Measurements from ENCODE around the gene MMAA. TPM values are rescaled to one million over a fixed set of nuclear protein-coding genes. Genes with fewer than 3 reads are reported as not detected.

The MMAA gene
- total and polyA plus RNA-seq, 2 experiments from 2014 or later = 4.9 to 5.9 TPM

DNA sequence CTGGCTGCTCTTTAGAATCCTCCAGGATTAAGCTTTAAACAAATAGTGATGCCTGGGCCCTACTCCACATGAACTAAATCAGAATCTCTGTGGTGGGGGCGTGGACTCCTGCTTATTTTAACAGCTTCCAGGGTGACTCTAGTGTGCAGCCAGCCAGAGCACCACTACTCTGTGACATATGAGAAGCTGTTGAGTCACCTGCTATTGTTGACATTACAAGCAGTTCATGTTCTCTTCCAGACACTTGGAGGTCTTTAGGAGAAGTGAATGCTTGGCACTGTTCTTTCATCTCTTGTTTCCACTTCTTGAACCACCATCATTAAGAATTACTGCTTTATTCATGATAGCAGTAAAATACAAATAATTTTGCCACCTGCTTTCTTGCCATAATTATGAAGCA, 60.3 kb downstream of the MMAA start:
- no peak overlapping the region for H3K27ac Mint-ChIP-seq
- Histone ChIP-seq H3K27ac (ENCODE audit: low read depth) (no peak overlapping the region), H3K4me1 (ENCODE audit: insufficient read depth) (no peaks in the 10 kb centered on the region), H3K4me3 (no peak overlapping the region), H2AFZ (no peak overlapping the region), H3K4me2 (no peak overlapping the region), H3K79me2 (replicated peaks; ENCODE audit: insufficient read depth) (no peaks in the 10 kb centered on the region), H4K20me1 (replicated peaks; ENCODE audit: insufficient read depth) (no peaks in the 10 kb centered on the region), H3F3A (replicated peaks; ENCODE audit: low read depth) (no peaks in the 10 kb centered on the region), H3K9me2 (ENCODE audit: insufficient read depth) (no peaks in the 10 kb centered on the region), H3K27me3 (ENCODE audit: insufficient read depth) (no peaks in the 10 kb centered on the region), H3K36me3 (ENCODE audit: insufficient read depth) (no peaks in the 10 kb centered on the region)
- H3K36me3 Mint-ChIP-seq (ENCODE audit: low read depth) = peaks cover 16% of the 10 kb centered on the region; the same call in 2 of the 3 replicates
- H3K4me3 Mint-ChIP-seq = no peak overlapping the region
- H3K9me3 Mint-ChIP-seq = peaks cover 27% of the 10 kb centered on the region
- peaks cover 4% of the 10 kb centered on the region; the same call in 2 of the 3 replicates for H3K4me1 Mint-ChIP-seq
- ATAC-seq (no peak), DNase-seq (ENCODE audit: low spot score) (no peak)
- H3K27me3 Mint-ChIP-seq (ENCODE audit: insufficient read depth, low read depth, poor library complexity) = peaks cover 3% of the 10 kb centered on the region
- TF ChIP-seq STAT1 (IDR thresholded peaks at IDR 0.05; ENCODE audit: unreplicated experiment) = no peak
- TF ChIP-seq EZH2 (IDR thresholded peaks at IDR 0.05; ENCODE audit: low read depth, unreplicated experiment) = no peak
- TF ChIP-seq, protein P1, sequence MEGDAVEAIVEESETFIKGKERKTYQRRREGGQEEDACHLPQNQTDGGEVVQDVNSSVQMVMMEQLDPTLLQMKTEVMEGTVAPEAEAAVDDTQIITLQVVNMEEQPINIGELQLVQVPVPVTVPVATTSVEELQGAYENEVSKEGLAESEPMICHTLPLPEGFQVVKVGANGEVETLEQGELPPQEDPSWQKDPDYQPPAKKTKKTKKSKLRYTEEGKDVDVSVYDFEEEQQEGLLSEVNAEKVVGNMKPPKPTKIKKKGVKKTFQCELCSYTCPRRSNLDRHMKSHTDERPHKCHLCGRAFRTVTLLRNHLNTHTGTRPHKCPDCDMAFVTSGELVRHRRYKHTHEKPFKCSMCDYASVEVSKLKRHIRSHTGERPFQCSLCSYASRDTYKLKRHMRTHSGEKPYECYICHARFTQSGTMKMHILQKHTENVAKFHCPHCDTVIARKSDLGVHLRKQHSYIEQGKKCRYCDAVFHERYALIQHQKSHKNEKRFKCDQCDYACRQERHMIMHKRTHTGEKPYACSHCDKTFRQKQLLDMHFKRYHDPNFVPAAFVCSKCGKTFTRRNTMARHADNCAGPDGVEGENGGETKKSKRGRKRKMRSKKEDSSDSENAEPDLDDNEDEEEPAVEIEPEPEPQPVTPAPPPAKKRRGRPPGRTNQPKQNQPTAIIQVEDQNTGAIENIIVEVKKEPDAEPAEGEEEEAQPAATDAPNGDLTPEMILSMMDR (conservative IDR thresholded peaks at IDR 0.05; ENCODE audit: low read depth in 2 of 2) = no peak
- TF ChIP-seq, protein P2, sequence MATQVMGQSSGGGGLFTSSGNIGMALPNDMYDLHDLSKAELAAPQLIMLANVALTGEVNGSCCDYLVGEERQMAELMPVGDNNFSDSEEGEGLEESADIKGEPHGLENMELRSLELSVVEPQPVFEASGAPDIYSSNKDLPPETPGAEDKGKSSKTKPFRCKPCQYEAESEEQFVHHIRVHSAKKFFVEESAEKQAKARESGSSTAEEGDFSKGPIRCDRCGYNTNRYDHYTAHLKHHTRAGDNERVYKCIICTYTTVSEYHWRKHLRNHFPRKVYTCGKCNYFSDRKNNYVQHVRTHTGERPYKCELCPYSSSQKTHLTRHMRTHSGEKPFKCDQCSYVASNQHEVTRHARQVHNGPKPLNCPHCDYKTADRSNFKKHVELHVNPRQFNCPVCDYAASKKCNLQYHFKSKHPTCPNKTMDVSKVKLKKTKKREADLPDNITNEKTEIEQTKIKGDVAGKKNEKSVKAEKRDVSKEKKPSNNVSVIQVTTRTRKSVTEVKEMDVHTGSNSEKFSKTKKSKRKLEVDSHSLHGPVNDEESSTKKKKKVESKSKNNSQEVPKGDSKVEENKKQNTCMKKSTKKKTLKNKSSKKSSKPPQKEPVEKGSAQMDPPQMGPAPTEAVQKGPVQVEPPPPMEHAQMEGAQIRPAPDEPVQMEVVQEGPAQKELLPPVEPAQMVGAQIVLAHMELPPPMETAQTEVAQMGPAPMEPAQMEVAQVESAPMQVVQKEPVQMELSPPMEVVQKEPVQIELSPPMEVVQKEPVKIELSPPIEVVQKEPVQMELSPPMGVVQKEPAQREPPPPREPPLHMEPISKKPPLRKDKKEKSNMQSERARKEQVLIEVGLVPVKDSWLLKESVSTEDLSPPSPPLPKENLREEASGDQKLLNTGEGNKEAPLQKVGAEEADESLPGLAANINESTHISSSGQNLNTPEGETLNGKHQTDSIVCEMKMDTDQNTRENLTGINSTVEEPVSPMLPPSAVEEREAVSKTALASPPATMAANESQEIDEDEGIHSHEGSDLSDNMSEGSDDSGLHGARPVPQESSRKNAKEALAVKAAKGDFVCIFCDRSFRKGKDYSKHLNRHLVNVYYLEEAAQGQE (IDR thresholded peaks at IDR 0.05; ENCODE audit: unreplicated experiment) = no peak
- no peak for TF ChIP-seq EZH2phosphoT487 (IDR thresholded peaks at IDR 0.05; ENCODE audit: unreplicated experiment)
- no peak for TF ChIP-seq JUNB (IDR thresholded peaks at IDR 0.05; ENCODE audit: unreplicated experiment)
- no peak for TF ChIP-seq ZNF331 (CRISPR knock-in tag; IDR thresholded peaks at IDR 0.05; ENCODE audit: low read depth)
- no peak for TF ChIP-seq CREB1 (CRISPR knock-in tag; IDR thresholded peaks at IDR 0.05; ENCODE audit: low read depth)
- TF ChIP-seq NANOG (IDR thresholded peaks at IDR 0.05; ENCODE audit: borderline replicate concordance) = no peak
- TF ChIP-seq, protein P3, sequence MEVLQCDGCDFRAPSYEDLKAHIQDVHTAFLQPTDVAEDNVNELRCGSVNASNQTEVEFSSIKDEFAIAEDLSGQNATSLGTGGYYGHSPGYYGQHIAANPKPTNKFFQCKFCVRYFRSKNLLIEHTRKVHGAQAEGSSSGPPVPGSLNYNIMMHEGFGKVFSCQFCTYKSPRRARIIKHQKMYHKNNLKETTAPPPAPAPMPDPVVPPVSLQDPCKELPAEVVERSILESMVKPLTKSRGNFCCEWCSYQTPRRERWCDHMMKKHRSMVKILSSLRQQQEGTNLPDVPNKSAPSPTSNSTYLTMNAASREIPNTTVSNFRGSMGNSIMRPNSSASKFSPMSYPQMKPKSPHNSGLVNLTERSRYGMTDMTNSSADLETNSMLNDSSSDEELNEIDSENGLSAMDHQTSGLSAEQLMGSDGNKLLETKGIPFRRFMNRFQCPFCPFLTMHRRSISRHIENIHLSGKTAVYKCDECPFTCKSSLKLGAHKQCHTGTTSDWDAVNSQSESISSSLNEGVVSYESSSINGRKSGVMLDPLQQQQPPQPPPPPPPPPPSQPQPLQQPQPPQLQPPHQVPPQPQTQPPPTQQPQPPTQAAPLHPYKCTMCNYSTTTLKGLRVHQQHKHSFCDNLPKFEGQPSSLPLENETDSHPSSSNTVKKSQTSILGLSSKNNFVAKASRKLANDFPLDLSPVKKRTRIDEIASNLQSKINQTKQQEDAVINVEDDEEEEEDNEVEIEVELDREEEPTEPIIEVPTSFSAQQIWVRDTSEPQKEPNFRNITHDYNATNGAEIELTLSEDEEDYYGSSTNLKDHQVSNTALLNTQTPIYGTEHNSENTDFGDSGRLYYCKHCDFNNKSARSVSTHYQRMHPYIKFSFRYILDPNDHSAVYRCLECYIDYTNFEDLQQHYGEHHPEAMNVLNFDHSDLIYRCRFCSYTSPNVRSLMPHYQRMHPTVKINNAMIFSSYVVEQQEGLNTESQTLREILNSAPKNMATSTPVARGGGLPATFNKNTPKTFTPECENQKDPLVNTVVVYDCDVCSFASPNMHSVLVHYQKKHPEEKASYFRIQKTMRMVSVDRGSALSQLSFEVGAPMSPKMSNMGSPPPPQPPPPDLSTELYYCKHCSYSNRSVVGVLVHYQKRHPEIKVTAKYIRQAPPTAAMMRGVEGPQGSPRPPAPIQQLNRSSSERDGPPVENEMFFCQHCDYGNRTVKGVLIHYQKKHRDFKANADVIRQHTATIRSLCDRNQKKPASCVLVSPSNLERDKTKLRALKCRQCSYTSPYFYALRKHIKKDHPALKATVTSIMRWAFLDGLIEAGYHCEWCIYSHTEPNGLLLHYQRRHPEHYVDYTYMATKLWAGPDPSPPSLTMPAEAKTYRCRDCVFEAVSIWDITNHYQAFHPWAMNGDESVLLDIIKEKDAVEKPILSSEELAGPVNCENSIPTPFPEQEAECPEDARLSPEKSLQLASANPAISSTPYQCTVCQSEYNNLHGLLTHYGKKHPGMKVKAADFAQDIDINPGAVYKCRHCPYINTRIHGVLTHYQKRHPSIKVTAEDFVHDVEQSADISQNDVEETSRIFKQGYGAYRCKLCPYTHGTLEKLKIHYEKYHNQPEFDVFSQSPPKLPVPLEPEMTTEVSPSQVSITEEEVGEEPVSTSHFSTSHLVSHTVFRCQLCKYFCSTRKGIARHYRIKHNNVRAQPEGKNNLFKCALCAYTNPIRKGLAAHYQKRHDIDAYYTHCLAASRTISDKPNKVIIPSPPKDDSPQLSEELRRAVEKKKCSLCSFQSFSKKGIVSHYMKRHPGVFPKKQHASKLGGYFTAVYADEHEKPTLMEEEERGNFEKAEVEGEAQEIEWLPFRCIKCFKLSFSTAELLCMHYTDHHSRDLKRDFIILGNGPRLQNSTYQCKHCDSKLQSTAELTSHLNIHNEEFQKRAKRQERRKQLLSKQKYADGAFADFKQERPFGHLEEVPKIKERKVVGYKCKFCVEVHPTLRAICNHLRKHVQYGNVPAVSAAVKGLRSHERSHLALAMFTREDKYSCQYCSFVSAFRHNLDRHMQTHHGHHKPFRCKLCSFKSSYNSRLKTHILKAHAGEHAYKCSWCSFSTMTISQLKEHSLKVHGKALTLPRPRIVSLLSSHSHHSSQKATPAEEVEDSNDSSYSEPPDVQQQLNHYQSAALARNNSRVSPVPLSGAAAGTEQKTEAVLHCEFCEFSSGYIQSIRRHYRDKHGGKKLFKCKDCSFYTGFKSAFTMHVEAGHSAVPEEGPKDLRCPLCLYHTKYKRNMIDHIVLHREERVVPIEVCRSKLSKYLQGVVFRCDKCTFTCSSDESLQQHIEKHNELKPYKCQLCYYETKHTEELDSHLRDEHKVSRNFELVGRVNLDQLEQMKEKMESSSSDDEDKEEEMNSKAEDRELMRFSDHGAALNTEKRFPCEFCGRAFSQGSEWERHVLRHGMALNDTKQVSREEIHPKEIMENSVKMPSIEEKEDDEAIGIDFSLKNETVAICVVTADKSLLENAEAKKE (CRISPR knock-in tag; IDR thresholded peaks at IDR 0.05) = no peak
- TF ChIP-seq ZNF114 (CRISPR knock-in tag; IDR thresholded peaks at IDR 0.05) = no peak
- TF ChIP-seq POLR2AphosphoS5 (IDR thresholded peaks at IDR 0.05; ENCODE audit: low read depth) = no peak
- TF ChIP-seq, protein P4, sequence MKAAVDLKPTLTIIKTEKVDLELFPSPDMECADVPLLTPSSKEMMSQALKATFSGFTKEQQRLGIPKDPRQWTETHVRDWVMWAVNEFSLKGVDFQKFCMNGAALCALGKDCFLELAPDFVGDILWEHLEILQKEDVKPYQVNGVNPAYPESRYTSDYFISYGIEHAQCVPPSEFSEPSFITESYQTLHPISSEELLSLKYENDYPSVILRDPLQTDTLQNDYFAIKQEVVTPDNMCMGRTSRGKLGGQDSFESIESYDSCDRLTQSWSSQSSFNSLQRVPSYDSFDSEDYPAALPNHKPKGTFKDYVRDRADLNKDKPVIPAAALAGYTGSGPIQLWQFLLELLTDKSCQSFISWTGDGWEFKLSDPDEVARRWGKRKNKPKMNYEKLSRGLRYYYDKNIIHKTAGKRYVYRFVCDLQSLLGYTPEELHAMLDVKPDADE (IDR thresholded peaks at IDR 0.05) = no peak

Measured in GM23338 (cell line).